ENCODE results near the gene TTYH3. TPM values are rescaled to one million over a fixed set of nuclear protein-coding genes. Genes with fewer than 3 reads are reported as not detected.
A peak's percentile ranks its signal among the peaks of the same experiment; 100 is the strongest.

The TTYH3 gene
- total and polyA plus RNA-seq, 2 experiments from 2014 or later, result 46.3 to 108 TPM

- Histone ChIP-seq H3K9me3 (ENCODE audit: low read depth) (no peaks in the 10 kb centered on the region), H3K36me3 (replicated peaks; ENCODE audit: insufficient read depth, low read depth) (no peaks in the 10 kb centered on the region), H2AFZ (no peak overlapping the region), H3K9me2 (replicated peaks; ENCODE audit: insufficient read depth) (no peaks in the 10 kb centered on the region), H3K4me3 (no peak overlapping the region), H3K27ac (peak overlapping the region; percentile 80), H3K27me3 (no peaks in the 10 kb centered on the region), H3K4me2 (peak overlapping the region; percentile 23), H4K20me1 (ENCODE audit: insufficient read depth, poor library complexity, severe bottlenecking) (peaks cover 16% of the 10 kb centered on the region), H3K79me2 (peaks cover 31% of the 10 kb centered on the region), H3K4me1 (ENCODE audit: insufficient read depth) (peaks cover 39% of the 10 kb centered on the region)
- TF ChIP-seq EZH2 (IDR thresholded peaks at IDR 0.05; ENCODE audit: borderline replicate concordance) (no peak), EZH2phosphoT487 (IDR thresholded peaks at IDR 0.05; ENCODE audit: low read depth, severe bottlenecking, unreplicated experiment) (no peak), CTCF (IDR thresholded peaks at IDR 0.05; ENCODE audit: poor library complexity) (no peak)
- peak; percentile 79 for DNase-seq (ENCODE audit: low spot score)
- 73% methylated on average over 21 of the region's 21 CpGs for WGBS (ENCODE audit: low lambda C conversion rate, missing lambda C conversion rate)
Observed at GRCh38 chr7:2629746-2630681, 1.8 kb upstream of the TTYH3 start.

- peak overlapping the region; percentile 97 for H3K27ac ChIP-seq
- peak overlapping the region; percentile 96 for H3K4me2 ChIP-seq
- 2% methylated on average over 34 of the region's 35 CpGs for WGBS (ENCODE audit: low lambda C conversion rate, missing lambda C conversion rate)
- H2AFZ ChIP-seq, result no peak overlapping the region
- no peak for TF ChIP-seq EZH2phosphoT487 (IDR thresholded peaks at IDR 0.05; ENCODE audit: low read depth, severe bottlenecking, unreplicated experiment)
- no peak for TF ChIP-seq CTCF (IDR thresholded peaks at IDR 0.05; ENCODE audit: poor library complexity)
- TF ChIP-seq EZH2 (IDR thresholded peaks at IDR 0.05; ENCODE audit: borderline replicate concordance), result no peak
- H4K20me1 ChIP-seq (ENCODE audit: insufficient read depth, poor library complexity, severe bottlenecking), result peaks cover 45% of the 10 kb centered on the region
- H3K4me1 ChIP-seq (ENCODE audit: insufficient read depth), result peaks cover 64% of the 10 kb centered on the region
- no peaks in the 10 kb centered on the region for H3K9me3 ChIP-seq (ENCODE audit: low read depth)
- no peaks in the 10 kb centered on the region for H3K36me3 ChIP-seq (replicated peaks; ENCODE audit: insufficient read depth, low read depth)
- H3K9me2 ChIP-seq (replicated peaks; ENCODE audit: insufficient read depth), result no peaks in the 10 kb centered on the region
- H3K27me3 ChIP-seq, result no peaks in the 10 kb centered on the region
- peak; percentile 86 for DNase-seq (ENCODE audit: low spot score)
- peaks cover 60% of the 10 kb centered on the region for H3K79me2 ChIP-seq
- peak overlapping the region; percentile 98 for H3K4me3 ChIP-seq
Observed at GRCh38 chr7:2632733-2633537, 1.1 kb downstream of the TTYH3 start.

GRCh38 chr7:2633538-2634266 lies 1.9 kb downstream of the TTYH3 start:
- no peaks in the 10 kb centered on the region for H3K9me2 ChIP-seq (replicated peaks; ENCODE audit: insufficient read depth)
- peaks cover 49% of the 10 kb centered on the region for H4K20me1 ChIP-seq (ENCODE audit: insufficient read depth, poor library complexity, severe bottlenecking)
- peak; percentile 85 for DNase-seq (ENCODE audit: low spot score)
- H3K9me3 ChIP-seq (ENCODE audit: low read depth), result no peaks in the 10 kb centered on the region
- H3K4me2 ChIP-seq, result peak overlapping the region; percentile 96
- H3K36me3 ChIP-seq (replicated peaks; ENCODE audit: insufficient read depth, low read depth), result no peaks in the 10 kb centered on the region
- H3K4me1 ChIP-seq (ENCODE audit: insufficient read depth), result peaks cover 63% of the 10 kb centered on the region
- peaks cover 68% of the 10 kb centered on the region for H3K79me2 ChIP-seq
- peak overlapping the region; percentile 98 for H3K4me3 ChIP-seq
- H3K27me3 ChIP-seq, result no peaks in the 10 kb centered on the region
- no peak for TF ChIP-seq EZH2phosphoT487 (IDR thresholded peaks at IDR 0.05; ENCODE audit: low read depth, severe bottlenecking, unreplicated experiment)
- TF ChIP-seq EZH2 (IDR thresholded peaks at IDR 0.05; ENCODE audit: borderline replicate concordance), result no peak
- no peak for TF ChIP-seq CTCF (IDR thresholded peaks at IDR 0.05; ENCODE audit: poor library complexity)
- H3K27ac ChIP-seq, result peak overlapping the region; percentile 97
- WGBS (ENCODE audit: low lambda C conversion rate, missing lambda C conversion rate), result 23% methylated on average over 22 of the region's 22 CpGs
- no peak overlapping the region for H2AFZ ChIP-seq

All from hepatocyte (in vitro differentiated cells).